Spleen (tissue), 11 donors: ENCODE measurements around the gene EIF2B2. TPM values are rescaled to one million over a fixed set of nuclear protein-coding genes. Genes with fewer than 3 reads are reported as not detected.
A peak's percentile ranks its signal among the peaks of the same experiment; 100 is the strongest.

Experiments
- DNase-seq: peaks from one replicate; pipeline ENCODE4 v3.0.0-alpha.2; 2020
- H3K27ac ChIP-seq, 8 donors: fragments of 200-600 bp; sonication (generic) in 7 of 8; 1 replicate in 4 of 8; 2 replicates in 4 of 8; pipeline versions ENCODE4 v1.5.0 to v1.8.0; 2016 to 2021; ENCODE audit warnings: inconsistent platforms in 4 of 8, mild to moderate bottlenecking in 4 of 8, moderate library complexity in 1 of 8
- H3K27me3 ChIP-seq, 7 donors: fragments of 200-600 bp; sonication (generic) in 6 of 7; replicated peaks in 1 of 7; 1 replicate in 4 of 7; 2 replicates in 3 of 7; pipeline versions ENCODE4 v1.5.0 to v1.8.0; 2016 to 2021; ENCODE audit warnings: inconsistent platforms in 3 of 7, mild to moderate bottlenecking in 1 of 7
- H3K36me3 ChIP-seq, 6 donors: fragments of 200-600 bp; sonication (generic) in 5 of 6; 1 replicate in 4 of 6; 2 replicates in 2 of 6; pipeline versions ENCODE4 v1.5.0 to v1.8.0; 2016 to 2021; ENCODE audit warnings: inconsistent platforms in 2 of 6
- H3K4me1 ChIP-seq, 6 donors: fragments of 200-600 bp; sonication (generic) in 5 of 6; 1 replicate in 3 of 6; 2 replicates in 3 of 6; pipeline versions ENCODE4 v1.5.0 to v1.8.0; 2016 to 2021; ENCODE audit warnings: inconsistent platforms in 3 of 6
- H3K4me3 ChIP-seq, 8 donors: fragments of 200-600 bp; sonication (generic) in 7 of 8; 1 replicate in 4 of 8; 2 replicates in 4 of 8; pipeline versions ENCODE4 v1.5.0 to v1.8.0; 2016 to 2021; ENCODE audit warnings: inconsistent platforms in 4 of 8, mild to moderate bottlenecking in 4 of 8, moderate library complexity in 2 of 8
- H3K9me3 ChIP-seq, 8 donors: fragments of 200-600 bp; sonication (generic) in 7 of 8; 1 replicate in 4 of 8; 2 replicates in 4 of 8; pipeline versions ENCODE4 v1.5.0 to v1.8.0; 2016 to 2021; ENCODE audit warnings: inconsistent platforms in 4 of 8
- POLR2A ChIP-seq, 3 donors: fragments of 450-650 bp; IDR thresholded peaks; one replicate each; pipeline ENCODE4 v1.5.1; 2017; ENCODE audit warnings: antibody characterized with exemption in 3 of 3, mild to moderate bottlenecking in 1 of 3
- POLR2AphosphoS5 ChIP-seq, 3 donors: sonication (generic); formaldehyde crosslinking; IDR thresholded peaks; one replicate each; pipeline ENCODE4 v1.5.1; 2017; ENCODE audit warnings: antibody characterized with exemption in 3 of 3
- WGBS, 5 donors: extraction: QIAGEN DNeasy Blood & Tissue Kit in 3 of 5; methylation state at CpG; one replicate each; pipeline versions ENCODE4 v1.1.5 to v1.1.7; 2013 to 2018; 5-methylcytosine and 5-hydroxymethylcytosine counted together
- intact Hi-C: fragments of 100-400 bp; cut with DNase I; formaldehyde crosslinking; loops from one replicate; pipeline ENCODE4 v1.15.0; 2023; ENCODE audit warnings: low total_unique reads
- polyA plus RNA-seq, 3 donors: library from polyadenylated mRNA; stranded (reverse); fragments of 200-250 nt; gene quantifications; one replicate each; pipeline ENCODE4 v1.2.1, GENCODE V29; 2013
- total RNA-seq, 7 donors: library from RNA; depleted of rRNA in 3 of 7; stranded (reverse); fragments of >200 nt in 3 of 7; fragmentation: NEBNext Ultra II Directional in 4 of 7; extraction: Animal tissue kit (Norgen Biotek cat#: 25700) in 4 of 7; gene quantifications; one replicate each; pipeline versions ENCODE4 v1.1.0 to v1.2.1, GENCODE V29; 2016 to 2021
- TF ChIP-seq, protein P1 (sequence below), 11 experiments: fragments of 200-600 bp in 7 of 11; fragments of 450-650 bp in 4 of 11; sonication (generic) in 4 of 11; IDR thresholded peaks in 8 of 11; conservative IDR thresholded peaks in 3 of 11; 1 replicate in 7 of 11; 2 replicates in 4 of 11; pipeline versions ENCODE4 v1.4.0 to v1.8.0; 2016 to 2021; ENCODE audit warnings: antibody characterized with exemption in 11 of 11, inconsistent platforms in 4 of 11, mild to moderate bottlenecking in 1 of 11
- donor health status: healthy with polysubstance abuse.
- donor health status: DM: no; HTN: no; CAD: no; lungs with moderate emphysema.
- donor health status: DM: no; HTN: no; CAD: no.
- donor health status: Bipolar disorder and iron deficiency.
- donor health status: healthy.
- donor health status: DM: no; HTN: no; CAD: no.
- donor health status: DM: yes; HTN: yes; CAD: no.

The EIF2B2 gene
- total and polyA plus RNA-seq, 10 donors, result 16.0 to 38.1 (median 25.8) TPM

DNA sequence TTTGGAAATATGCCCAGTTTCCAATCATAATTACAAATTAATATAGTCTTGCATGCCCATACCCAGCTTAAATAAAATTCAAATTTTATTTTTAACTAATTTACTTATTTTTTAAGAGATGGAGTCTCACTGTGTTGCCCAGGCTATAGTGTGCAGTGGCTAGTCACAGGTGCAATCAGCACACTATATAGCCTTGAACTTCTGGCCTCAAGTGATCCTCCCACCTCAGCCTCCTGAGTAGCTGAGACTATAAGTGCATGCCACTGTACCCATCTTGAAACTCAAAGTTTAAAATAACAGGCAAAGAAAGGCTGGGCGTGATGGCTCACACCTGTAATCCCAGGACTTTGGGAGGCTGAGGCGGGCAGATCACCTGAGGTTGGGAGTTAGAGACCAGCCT lies 38.2 kb downstream of the EIF2B2 start:
- H3K4me3 ChIP-seq, result no peak overlapping the region
- DNase-seq, result no peak
- H3K4me1 ChIP-seq, result peaks cover 0 to 44% (median 16%) of the 10 kb centered on the region in 6 donors
- H3K9me3 ChIP-seq, result no peaks in the 10 kb centered on the region
- peaks cover 0 to 54% (median 10%) of the 10 kb centered on the region in 6 donors for H3K36me3 ChIP-seq
- TF ChIP-seq, protein P1, sequence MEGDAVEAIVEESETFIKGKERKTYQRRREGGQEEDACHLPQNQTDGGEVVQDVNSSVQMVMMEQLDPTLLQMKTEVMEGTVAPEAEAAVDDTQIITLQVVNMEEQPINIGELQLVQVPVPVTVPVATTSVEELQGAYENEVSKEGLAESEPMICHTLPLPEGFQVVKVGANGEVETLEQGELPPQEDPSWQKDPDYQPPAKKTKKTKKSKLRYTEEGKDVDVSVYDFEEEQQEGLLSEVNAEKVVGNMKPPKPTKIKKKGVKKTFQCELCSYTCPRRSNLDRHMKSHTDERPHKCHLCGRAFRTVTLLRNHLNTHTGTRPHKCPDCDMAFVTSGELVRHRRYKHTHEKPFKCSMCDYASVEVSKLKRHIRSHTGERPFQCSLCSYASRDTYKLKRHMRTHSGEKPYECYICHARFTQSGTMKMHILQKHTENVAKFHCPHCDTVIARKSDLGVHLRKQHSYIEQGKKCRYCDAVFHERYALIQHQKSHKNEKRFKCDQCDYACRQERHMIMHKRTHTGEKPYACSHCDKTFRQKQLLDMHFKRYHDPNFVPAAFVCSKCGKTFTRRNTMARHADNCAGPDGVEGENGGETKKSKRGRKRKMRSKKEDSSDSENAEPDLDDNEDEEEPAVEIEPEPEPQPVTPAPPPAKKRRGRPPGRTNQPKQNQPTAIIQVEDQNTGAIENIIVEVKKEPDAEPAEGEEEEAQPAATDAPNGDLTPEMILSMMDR (IDR thresholded peaks at IDR 0.05 in 8 of 11, conservative IDR thresholded peaks at IDR 0.05 in 3 of 11), result no peak
- TF ChIP-seq POLR2A (IDR thresholded peaks at IDR 0.05) (no peak), POLR2AphosphoS5 (IDR thresholded peaks at IDR 0.05) (no peak)
- H3K27me3 ChIP-seq, result no peaks in the 10 kb centered on the region
- 97 to 100% (median 98%) methylated on average over 2 of the region's 2 CpGs for WGBS, 5 donors
- intact Hi-C loops, result no loop called here
- H3K27ac ChIP-seq, result no peak overlapping the region

DNA sequence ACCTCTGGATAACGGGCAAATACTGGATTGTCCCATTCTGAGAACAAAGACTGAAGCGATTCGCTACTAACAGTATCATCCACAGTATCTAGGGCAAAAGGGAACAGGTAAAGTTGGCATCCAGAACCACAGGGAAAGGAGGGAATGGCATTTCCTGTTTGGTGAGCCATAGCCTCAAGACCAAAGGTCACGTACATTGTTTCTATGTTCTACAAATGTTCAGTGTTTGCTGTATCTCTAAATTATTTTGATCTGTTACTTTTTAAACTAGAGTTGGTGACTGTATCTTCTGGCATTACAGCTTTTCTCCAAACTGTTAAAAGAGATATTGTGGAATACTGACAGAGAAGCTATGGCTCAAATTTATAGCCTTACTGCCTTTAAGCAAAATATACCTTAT lies 38.9 kb downstream of the EIF2B2 start:
- peak overlapping the region in 3 of 8 donors; percentile 21 to 34 (median 24) for H3K27ac ChIP-seq
- intact Hi-C loops, result no loop called here
- WGBS, 5 donors, result 91 to 96% (median 95%) methylated on average over 4 of the region's 4 CpGs

DNA sequence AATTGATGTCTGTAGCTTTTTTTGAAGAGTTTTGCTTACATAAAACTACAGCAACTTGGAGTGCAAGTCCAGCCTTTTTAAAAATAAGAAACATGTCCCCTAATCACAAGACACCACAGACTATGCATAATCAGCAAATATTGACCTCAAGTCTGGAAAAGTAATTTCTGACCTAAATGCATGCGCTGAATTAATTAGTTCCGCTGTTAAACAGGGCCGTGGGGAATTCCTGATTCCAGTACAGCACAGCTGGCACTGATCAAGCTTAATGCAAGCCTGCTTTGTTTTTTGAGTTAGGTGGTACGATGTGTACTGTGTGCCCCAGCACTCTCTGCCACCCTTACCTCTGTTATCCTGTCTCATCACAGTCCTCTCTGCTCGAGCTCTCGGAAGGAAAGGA lies 39.3 kb downstream of the EIF2B2 start:
- Histone ChIP-seq H3K4me1 (peaks cover 0 to 44% (median 16%) of the 10 kb centered on the region in 6 donors), H3K27me3 (no peaks in the 10 kb centered on the region), H3K27ac (peak overlapping the region in 3 of 8 donors; percentile 21 to 34 (median 24)), H3K36me3 (peaks cover 0 to 44% (median 8%) of the 10 kb centered on the region in 6 donors), H3K4me3 (no peak overlapping the region), H3K9me3 (no peaks in the 10 kb centered on the region)
- intact Hi-C loops, result no loop called here
- WGBS, 5 donors, result 62 to 79% (median 71%) methylated on average over 6 of the region's 6 CpGs
- TF ChIP-seq, protein P1 (IDR thresholded peaks at IDR 0.05 in 8 of 11, conservative IDR thresholded peaks at IDR 0.05 in 3 of 11), result no peak
- no peak for TF ChIP-seq POLR2A (IDR thresholded peaks at IDR 0.05)
- TF ChIP-seq POLR2AphosphoS5 (IDR thresholded peaks at IDR 0.05), result no peak
- no peak for DNase-seq

More for the DNA sequence above, 38.9 kb downstream of the EIF2B2 start:
- no peaks in the 10 kb centered on the region for H3K9me3 ChIP-seq
- peaks cover 0 to 44% (median 16%) of the 10 kb centered on the region in 6 donors for H3K4me1 ChIP-seq
- no peak overlapping the region for H3K4me3 ChIP-seq
- DNase-seq, result no peak
- H3K27me3 ChIP-seq, result no peaks in the 10 kb centered on the region
- TF ChIP-seq, protein P1 (IDR thresholded peaks at IDR 0.05 in 8 of 11, conservative IDR thresholded peaks at IDR 0.05 in 3 of 11), result no peak
- no peak for TF ChIP-seq POLR2A (IDR thresholded peaks at IDR 0.05)
- TF ChIP-seq POLR2AphosphoS5 (IDR thresholded peaks at IDR 0.05), result no peak
- H3K36me3 ChIP-seq, result peaks cover 0 to 49% (median 8%) of the 10 kb centered on the region in 6 donors

DNA sequence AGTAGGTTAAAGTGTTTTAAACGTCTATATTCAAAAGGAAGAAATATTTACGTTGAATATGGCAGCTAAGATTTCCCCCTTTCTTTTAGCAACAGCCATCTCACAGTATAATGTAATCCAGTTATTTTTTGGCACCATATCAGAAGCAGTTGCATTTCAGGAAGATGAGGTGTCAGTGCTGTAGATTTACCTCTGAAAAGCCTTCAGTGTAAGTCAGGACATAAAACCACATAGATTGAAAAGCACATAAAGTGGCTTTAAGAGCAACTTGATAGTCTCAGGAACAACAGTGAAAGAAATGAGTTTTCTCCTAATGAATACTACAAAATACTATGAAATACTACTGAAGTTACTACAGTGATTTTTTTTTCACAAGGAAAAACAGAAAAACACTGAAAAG lies 41.6 kb downstream of the EIF2B2 start:
- peaks cover 0 to 21% (median 2%) of the 10 kb centered on the region in 6 donors for H3K36me3 ChIP-seq
- DNase-seq, result no peak
- H3K4me1 ChIP-seq, result peaks cover 0 to 53% (median 20%) of the 10 kb centered on the region in 6 donors
- intact Hi-C loops, result no loop called here
- WGBS, 5 donors, result 6 to 20% (median 10%) methylated on average over 2 of the region's 2 CpGs
- no peaks in the 10 kb centered on the region for H3K9me3 ChIP-seq
- no peak overlapping the region for H3K4me3 ChIP-seq
- no peak for TF ChIP-seq POLR2A (IDR thresholded peaks at IDR 0.05)
- TF ChIP-seq POLR2AphosphoS5 (IDR thresholded peaks at IDR 0.05), result no peak
- TF ChIP-seq, protein P1 (IDR thresholded peaks at IDR 0.05 in 8 of 11, conservative IDR thresholded peaks at IDR 0.05 in 3 of 11), result no peak
- no peaks in the 10 kb centered on the region for H3K27me3 ChIP-seq
- H3K27ac ChIP-seq, result no peak overlapping the region
